HepG2 (cell line): ENCODE measurements around the gene TNFAIP2. TPM values are rescaled to one million over a fixed set of nuclear protein-coding genes. Genes with fewer than 3 reads are reported as not detected.

ENCODE experiments used
- CCAR2 ChIP-seq: fragments of 200-400 bp; formaldehyde crosslinking; optimal IDR thresholded peaks from 2 replicates; pipeline ENCODE3; 2018; ENCODE audit warnings: low read depth, mild to moderate bottlenecking, low read length, moderate library complexity
- CCDC6 ChIP-seq: sonication (generic); formaldehyde crosslinking; IDR thresholded peaks from 2 replicates; pipeline ENCODE4 v1.8.1; 2022; ENCODE audit warnings: mild to moderate bottlenecking, missing genetic modification reagents, moderate library complexity
- KLF15 ChIP-seq: sonication (generic); formaldehyde crosslinking; IDR thresholded peaks from 2 replicates; pipeline ENCODE4 v1.8.1; 2023; ENCODE audit warnings: borderline replicate concordance, mild to moderate bottlenecking, inconsistent platforms, missing genetic modification reagents, mixed read lengths
- NCOR1 ChIP-seq: fragments of 200-600 bp; sonication (generic); IDR thresholded peaks from 2 replicates; pipeline ENCODE4 v1.7.0; 2017; ENCODE audit warnings: antibody characterized with exemption, low read length, borderline replicate concordance
- PRPF4 ChIP-seq: fragments of 200-400 bp; formaldehyde crosslinking; IDR thresholded peaks from 2 replicates; pipeline ENCODE4 v1.6.1; 2016; ENCODE audit warnings: low read length, low read depth; ENCODE audit not compliant: poor library complexity, severe bottlenecking
- RBAK ChIP-seq: sonication (generic); formaldehyde crosslinking; IDR thresholded peaks from 2 replicates; pipeline ENCODE4 v1.5.1; 2020; ENCODE audit warnings: mild to moderate bottlenecking, missing genetic modification reagents
- SALL1 ChIP-seq: sonication (generic); formaldehyde crosslinking; IDR thresholded peaks from 2 replicates; pipeline ENCODE4 v1.8.0; 2022; ENCODE audit warnings: mild to moderate bottlenecking, missing genetic modification reagents
- TBX2 ChIP-seq: sonication (generic); formaldehyde crosslinking; IDR thresholded peaks from 2 replicates; pipeline ENCODE4 v1.5.0; 2020; ENCODE audit warnings: missing genetic modification reagents, mild to moderate bottlenecking, borderline replicate concordance
- TSC22D2 ChIP-seq: sonication (generic); formaldehyde crosslinking; IDR thresholded peaks from 2 replicates; pipeline ENCODE4 v1.5.1; 2020; ENCODE audit warnings: missing genetic modification reagents, mild to moderate bottlenecking, borderline replicate concordance
- ZBTB7A ChIP-seq: sonication (generic); formaldehyde crosslinking; IDR thresholded peaks from 2 replicates; pipeline ENCODE4 v1.8.0; 2022; ENCODE audit warnings: mild to moderate bottlenecking, missing genetic modification reagents
- ZEB1 ChIP-seq: IDR thresholded peaks from 2 replicates; pipeline ENCODE4 v1.6.1; 2012; ENCODE audit warnings: mild to moderate bottlenecking, low read depth, inconsistent platforms; ENCODE audit not compliant: insufficient replicate concordance
- ZNF546 ChIP-seq: sonication (generic); formaldehyde crosslinking; conservative IDR thresholded peaks from 2 replicates; pipeline ENCODE4 v1.8.1; 2023; ENCODE audit warnings: mild to moderate bottlenecking, missing genetic modification reagents
- ZNF556 ChIP-seq: sonication (generic); formaldehyde crosslinking; IDR thresholded peaks from 2 replicates; pipeline ENCODE4 v1.4.0; 2020; ENCODE audit warnings: mild to moderate bottlenecking, missing genetic modification reagents, borderline replicate concordance
- ZNF879 ChIP-seq: sonication (generic); formaldehyde crosslinking; IDR thresholded peaks from 2 replicates; pipeline ENCODE4 v1.8.1; 2023; ENCODE audit warnings: missing genetic modification reagents
- polyA plus RNA-seq, 8 experiments: library from polyadenylated mRNA; depleted of rRNA in 3 of 8; stranded (reverse) in 7 of 8; unstranded in 1 of 8; fragments of >200 nt; fragmentation: Illumina TruSeq in 4 of 8; extraction: Trizol in 4 of 8; gene quantifications; 2 replicates each; pipeline versions ENCODE4 v1.2.1 to v1.2.3, GENCODE V29; 2011 to 2016; ENCODE audit warnings: low read depth in 4 of 8, missing spikeins in 1 of 8, mixed read lengths in 1 of 8; ENCODE audit not compliant: insufficient read depth in 1 of 8
- total RNA-seq, 5 experiments: library from RNA; depleted of rRNA; stranded (reverse); fragments of >200 nt; fragmentation: Illumina TruSeq; extraction: Trizol; gene quantifications; 2 replicates each; pipeline ENCODE4 v1.2.3, GENCODE V29; 2016; ENCODE audit warnings: low read depth in 1 of 5
- TF ChIP-seq, protein P1 (sequence below): sonication (generic); formaldehyde crosslinking; IDR thresholded peaks from 2 replicates; pipeline ENCODE4 v1.4.0; 2020; ENCODE audit warnings: missing genetic modification reagents
- TF ChIP-seq, protein P2 (sequence below): sonication (generic); formaldehyde crosslinking; conservative IDR thresholded peaks from 2 replicates; pipeline ENCODE4 v1.8.1; 2023; ENCODE audit warnings: missing genetic modification reagents
- TF ChIP-seq, protein P3 (sequence below): IDR thresholded peaks from 2 replicates; pipeline ENCODE4 v1.6.1; 2016; ENCODE audit warnings: low read depth, control low read depth
- TF ChIP-seq, protein P4 (sequence below): sonication (generic); formaldehyde crosslinking; conservative IDR thresholded peaks from 2 replicates; pipeline ENCODE4 v1.8.0; 2022; ENCODE audit warnings: mild to moderate bottlenecking, moderate library complexity, missing genetic modification reagents

The TNFAIP2 gene
- total and polyA plus RNA-seq, 2 of the 13 experiments (the other 11 are each of a cell fraction or from before 2014, with no cell fraction given), result 0.46 to 1.5 TPM

GRCh38 chr14:103094406-103095209 lies 28.7 kb upstream of the TNFAIP2 start, which contains the start of gene EXOC3L4 (continued):
- TF ChIP-seq, protein P1, sequence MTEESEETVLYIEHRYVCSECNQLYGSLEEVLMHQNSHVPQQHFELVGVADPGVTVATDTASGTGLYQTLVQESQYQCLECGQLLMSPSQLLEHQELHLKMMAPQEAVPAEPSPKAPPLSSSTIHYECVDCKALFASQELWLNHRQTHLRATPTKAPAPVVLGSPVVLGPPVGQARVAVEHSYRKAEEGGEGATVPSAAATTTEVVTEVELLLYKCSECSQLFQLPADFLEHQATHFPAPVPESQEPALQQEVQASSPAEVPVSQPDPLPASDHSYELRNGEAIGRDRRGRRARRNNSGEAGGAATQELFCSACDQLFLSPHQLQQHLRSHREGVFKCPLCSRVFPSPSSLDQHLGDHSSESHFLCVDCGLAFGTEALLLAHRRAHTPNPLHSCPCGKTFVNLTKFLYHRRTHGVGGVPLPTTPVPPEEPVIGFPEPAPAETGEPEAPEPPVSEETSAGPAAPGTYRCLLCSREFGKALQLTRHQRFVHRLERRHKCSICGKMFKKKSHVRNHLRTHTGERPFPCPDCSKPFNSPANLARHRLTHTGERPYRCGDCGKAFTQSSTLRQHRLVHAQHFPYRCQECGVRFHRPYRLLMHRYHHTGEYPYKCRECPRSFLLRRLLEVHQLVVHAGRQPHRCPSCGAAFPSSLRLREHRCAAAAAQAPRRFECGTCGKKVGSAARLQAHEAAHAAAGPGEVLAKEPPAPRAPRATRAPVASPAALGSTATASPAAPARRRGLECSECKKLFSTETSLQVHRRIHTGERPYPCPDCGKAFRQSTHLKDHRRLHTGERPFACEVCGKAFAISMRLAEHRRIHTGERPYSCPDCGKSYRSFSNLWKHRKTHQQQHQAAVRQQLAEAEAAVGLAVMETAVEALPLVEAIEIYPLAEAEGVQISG (CRISPR knock-in tag), result peak; percentile 47
- TF ChIP-seq PRPF4 (no peak), TBX2 (CRISPR knock-in tag) (0 out of 2 replicates have a peak, but pooled peaks have one; percentile 45), CCAR2 (no peak), CCDC6 (CRISPR knock-in tag) (0 out of 2 replicates have a peak, but pooled peaks have one; percentile 39), ZNF879 (CRISPR knock-in tag) (no peak), SALL1 (CRISPR knock-in tag) (peak; percentile 59), KLF15 (CRISPR knock-in tag) (peak; percentile 33; the same call in 1 of the 2 replicates), ZEB1 (no peak), NCOR1 (peak; percentile 52; the same call in 1 of the 2 replicates), ZNF556 (CRISPR knock-in tag) (no peak), RBAK (CRISPR knock-in tag) (no peak), ZNF546 (CRISPR knock-in tag) (no peak), TSC22D2 (peak; percentile 18; the same call in 1 of the 2 replicates), ZBTB7A (CRISPR knock-in tag) (peak; percentile 84; the same call in 1 of the 2 replicates)
- TF ChIP-seq, protein P2, sequence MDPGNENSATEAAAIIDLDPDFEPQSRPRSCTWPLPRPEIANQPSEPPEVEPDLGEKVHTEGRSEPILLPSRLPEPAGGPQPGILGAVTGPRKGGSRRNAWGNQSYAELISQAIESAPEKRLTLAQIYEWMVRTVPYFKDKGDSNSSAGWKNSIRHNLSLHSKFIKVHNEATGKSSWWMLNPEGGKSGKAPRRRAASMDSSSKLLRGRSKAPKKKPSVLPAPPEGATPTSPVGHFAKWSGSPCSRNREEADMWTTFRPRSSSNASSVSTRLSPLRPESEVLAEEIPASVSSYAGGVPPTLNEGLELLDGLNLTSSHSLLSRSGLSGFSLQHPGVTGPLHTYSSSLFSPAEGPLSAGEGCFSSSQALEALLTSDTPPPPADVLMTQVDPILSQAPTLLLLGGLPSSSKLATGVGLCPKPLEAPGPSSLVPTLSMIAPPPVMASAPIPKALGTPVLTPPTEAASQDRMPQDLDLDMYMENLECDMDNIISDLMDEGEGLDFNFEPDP (CRISPR knock-in tag), result no peak
- TF ChIP-seq, protein P3, sequence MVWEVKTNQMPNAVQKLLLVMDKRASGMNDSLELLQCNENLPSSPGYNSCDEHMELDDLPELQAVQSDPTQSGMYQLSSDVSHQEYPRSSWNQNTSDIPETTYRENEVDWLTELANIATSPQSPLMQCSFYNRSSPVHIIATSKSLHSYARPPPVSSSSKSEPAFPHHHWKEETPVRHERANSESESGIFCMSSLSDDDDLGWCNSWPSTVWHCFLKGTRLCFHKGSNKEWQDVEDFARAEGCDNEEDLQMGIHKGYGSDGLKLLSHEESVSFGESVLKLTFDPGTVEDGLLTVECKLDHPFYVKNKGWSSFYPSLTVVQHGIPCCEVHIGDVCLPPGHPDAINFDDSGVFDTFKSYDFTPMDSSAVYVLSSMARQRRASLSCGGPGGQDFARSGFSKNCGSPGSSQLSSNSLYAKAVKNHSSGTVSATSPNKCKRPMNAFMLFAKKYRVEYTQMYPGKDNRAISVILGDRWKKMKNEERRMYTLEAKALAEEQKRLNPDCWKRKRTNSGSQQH (CRISPR knock-in tag), result peak; percentile 2
- TF ChIP-seq, protein P4, sequence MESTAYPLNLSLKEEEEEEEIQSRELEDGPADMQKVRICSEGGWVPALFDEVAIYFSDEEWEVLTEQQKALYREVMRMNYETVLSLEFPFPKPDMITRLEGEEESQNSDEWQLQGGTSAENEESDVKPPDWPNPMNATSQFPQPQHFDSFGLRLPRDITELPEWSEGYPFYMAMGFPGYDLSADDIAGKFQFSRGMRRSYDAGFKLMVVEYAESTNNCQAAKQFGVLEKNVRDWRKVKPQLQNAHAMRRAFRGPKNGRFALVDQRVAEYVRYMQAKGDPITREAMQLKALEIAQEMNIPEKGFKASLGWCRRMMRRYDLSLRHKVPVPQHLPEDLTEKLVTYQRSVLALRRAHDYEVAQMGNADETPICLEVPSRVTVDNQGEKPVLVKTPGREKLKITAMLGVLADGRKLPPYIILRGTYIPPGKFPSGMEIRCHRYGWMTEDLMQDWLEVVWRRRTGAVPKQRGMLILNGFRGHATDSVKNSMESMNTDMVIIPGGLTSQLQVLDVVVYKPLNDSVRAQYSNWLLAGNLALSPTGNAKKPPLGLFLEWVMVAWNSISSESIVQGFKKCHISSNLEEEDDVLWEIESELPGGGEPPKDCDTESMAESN (CRISPR knock-in tag), result 0 out of 2 replicates have a peak, but pooled peaks have one; percentile 33
